Lung microvascular endothelial cell (primary cell): ENCODE results near the gene GGA2. TPM values are rescaled to one million over a fixed set of nuclear protein-coding genes. Genes with fewer than 3 reads are reported as not detected.
"Not testable (repeated sequence)": the region's sequence is repeated elsewhere in the genome, so short reads cannot be mapped to it uniquely, and the experiment has no call there.

Source experiments
- DNase-seq, 2 donors: peaks; one replicate each; pipeline versions ENCODE4 v3.0.0 to v3.0.0-alpha.2; 2010; ENCODE audit warnings: low read depth in 2 of 2
- total RNA-seq: library from RNA; depleted of rRNA; stranded (reverse); fragments of >200 nt; gene quantifications from 2 replicates; pipeline ENCODE4 v1.2.1, GENCODE V29; 2014

GGA2 gene, protein sequence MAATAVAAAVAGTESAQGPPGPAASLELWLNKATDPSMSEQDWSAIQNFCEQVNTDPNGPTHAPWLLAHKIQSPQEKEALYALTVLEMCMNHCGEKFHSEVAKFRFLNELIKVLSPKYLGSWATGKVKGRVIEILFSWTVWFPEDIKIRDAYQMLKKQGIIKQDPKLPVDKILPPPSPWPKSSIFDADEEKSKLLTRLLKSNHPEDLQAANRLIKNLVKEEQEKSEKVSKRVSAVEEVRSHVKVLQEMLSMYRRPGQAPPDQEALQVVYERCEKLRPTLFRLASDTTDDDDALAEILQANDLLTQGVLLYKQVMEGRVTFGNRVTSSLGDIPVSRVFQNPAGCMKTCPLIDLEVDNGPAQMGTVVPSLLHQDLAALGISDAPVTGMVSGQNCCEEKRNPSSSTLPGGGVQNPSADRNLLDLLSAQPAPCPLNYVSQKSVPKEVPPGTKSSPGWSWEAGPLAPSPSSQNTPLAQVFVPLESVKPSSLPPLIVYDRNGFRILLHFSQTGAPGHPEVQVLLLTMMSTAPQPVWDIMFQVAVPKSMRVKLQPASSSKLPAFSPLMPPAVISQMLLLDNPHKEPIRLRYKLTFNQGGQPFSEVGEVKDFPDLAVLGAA
- 22.9 and 28.4 TPM in 2 replicates for total RNA-seq

DNA sequence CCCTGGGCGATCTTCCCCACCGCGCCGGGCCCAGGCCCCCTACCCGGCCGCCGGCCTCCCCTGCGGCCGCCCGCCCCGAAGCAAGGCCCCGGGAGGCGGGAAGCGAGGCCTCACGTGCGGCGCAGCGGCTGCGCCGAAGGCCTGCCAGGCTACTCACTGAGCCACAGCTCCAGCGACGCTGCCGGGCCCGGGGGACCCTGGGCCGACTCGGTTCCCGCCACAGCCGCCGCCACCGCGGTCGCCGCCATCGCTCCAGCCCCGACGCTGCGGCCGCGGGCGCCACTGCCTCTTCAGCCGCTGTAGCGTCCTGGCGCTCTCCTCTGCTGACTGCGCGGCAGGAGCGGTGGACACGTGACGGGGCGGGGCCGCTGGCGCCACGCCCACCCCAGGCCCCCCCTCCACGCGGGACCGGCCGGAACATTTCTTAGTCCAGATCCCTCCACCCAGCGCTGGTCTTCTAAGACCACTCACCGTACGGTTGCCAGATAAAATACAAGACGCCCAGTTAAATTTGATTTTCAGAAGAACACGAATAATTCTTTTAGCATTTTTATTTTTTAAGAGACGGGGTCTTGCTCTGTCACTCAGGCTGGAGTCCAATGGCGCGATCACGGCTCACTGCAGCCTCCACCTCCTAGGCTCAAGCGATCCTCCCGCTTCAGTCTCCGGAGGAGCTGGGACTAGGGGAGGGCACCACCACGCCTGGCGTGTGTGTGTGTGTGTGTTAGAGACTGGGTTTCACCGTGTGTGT lies at the start of gene GGA2:
Gene GGA2 (minus strand): TSS at position 331 of the 751 bp plus-strand sequence. CDS start 83 bp downstream, at position 248.
- peak; percentile 87 to 90 for DNase-seq

- DNase-seq, result peak; percentile 35 to 40
Observed at GRCh38 chr16:23557779-23558702, 47.7 kb upstream of the GGA2 start.

DNA sequence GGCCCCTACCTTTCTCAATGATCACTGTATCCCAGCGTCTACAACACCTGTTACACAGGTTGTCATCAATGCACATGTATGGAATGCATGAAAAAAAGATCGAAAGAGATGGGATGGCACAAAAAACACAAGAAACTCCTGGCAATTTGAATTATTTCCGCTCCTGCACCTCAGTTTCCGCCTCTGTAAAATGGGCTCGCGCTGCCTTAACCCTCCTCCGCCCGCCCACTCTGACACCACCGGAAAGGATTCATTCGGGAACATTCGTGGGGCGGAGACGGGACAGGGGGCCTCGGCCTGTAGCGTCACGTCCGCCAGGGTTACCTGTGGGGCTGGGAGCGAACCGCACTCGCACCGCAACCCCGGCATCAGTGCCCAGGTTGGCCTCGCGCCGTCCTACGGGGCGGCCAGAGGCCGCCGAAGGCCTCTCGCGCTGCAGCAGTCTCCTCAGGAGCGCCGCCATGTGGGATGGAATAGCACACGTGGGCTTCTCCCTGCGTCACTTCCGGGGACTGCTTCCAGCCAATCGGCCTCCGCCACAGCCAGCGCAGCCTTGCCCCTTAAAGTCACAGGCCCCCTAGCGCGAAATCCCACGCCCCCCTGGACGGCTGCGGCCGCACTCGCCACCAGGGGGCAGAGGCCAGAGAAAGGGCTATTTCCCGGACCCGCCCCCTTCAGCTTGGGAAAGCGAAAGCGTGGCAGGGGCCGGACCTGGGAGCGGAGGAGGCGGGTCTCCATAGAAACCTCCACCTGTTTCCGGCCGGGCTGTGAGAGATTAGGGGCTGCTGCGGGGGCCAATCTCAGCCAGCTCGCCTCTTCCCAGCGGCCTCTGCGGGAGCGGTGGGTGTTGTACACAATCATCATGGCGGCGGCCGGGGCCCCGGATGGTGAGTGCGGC lies 46.8 kb upstream of the GGA2 start, which contains the start of the genes EARS2 and UBFD1:
Gene EARS2 (minus strand): TSS at position 470 of the 898 bp plus-strand sequence. CDS start 7 bp downstream, at position 463.
Gene UBFD1 (plus strand): TSS at position 847 of the 898 bp plus-strand sequence. CDS start 16 bp downstream, at position 863.
- DNase-seq, result peak; percentile 99

DNA sequence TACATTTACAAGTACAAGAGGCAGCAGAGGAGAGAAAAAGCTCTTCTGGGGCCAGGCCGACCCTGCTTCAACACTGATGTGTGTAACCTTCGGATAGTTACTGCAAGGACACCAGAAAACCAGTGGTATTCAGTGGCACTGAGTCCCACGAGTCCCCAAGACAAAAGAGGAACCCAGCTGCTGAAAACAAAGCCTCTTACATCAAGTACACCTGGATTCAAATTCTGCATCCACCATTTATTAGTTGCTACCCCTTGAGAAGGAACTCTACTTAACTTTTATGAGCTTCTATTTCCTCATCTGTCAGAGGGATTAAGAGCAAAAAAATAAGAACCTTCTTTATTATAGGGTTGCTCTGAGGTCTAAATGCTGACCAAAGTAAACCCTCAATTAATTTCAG lies 44.2 kb upstream of the GGA2 start:
- DNase-seq, result no peak

DNA sequence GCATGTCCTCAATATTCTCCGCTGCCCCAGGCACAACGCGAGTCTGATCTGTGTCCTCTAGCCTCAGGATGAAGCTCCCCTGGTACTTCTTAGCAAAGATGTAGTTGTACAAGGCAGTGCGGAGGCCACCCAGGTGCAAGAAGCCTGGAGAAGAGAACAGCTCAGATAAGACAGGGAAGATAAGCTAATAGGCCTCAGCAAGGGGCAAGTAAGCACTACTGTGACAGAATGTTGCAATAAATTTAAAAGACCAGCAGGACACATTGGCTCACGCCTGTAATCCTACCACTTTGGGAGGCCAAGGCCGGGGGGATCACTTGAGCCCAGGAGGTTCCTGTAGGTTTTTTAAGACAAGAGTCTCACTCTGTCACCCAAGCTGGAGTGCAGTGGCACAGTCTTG lies 41.9 kb upstream of the GGA2 start:
- DNase-seq, result no peak

- no peak for DNase-seq
Observed at GRCh38 chr16:23549938-23550337, 39.6 kb upstream of the GGA2 start.

- no peak for DNase-seq
Observed at GRCh38 chr16:23544436-23544835, 34.1 kb upstream of the GGA2 start.

DNA sequence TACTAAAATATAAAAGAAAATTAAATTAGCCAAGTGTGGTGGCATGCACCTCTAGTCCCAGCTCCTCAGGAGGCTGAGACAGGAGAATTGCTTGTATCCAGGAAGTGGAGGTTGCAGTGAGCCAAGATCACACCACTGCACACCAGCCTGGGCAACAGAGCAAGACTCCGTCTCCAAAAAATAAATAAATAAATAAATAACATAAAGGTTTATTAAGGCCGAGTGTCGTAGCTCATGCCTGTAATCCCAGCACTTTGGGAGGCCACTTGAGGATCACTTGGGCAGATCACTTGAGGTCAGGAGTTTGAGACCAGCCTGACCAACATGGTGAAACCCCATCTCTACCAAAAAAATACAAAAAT lies 30.5 kb upstream of the GGA2 start:
- not testable (repeated sequence) for DNase-seq

DNA sequence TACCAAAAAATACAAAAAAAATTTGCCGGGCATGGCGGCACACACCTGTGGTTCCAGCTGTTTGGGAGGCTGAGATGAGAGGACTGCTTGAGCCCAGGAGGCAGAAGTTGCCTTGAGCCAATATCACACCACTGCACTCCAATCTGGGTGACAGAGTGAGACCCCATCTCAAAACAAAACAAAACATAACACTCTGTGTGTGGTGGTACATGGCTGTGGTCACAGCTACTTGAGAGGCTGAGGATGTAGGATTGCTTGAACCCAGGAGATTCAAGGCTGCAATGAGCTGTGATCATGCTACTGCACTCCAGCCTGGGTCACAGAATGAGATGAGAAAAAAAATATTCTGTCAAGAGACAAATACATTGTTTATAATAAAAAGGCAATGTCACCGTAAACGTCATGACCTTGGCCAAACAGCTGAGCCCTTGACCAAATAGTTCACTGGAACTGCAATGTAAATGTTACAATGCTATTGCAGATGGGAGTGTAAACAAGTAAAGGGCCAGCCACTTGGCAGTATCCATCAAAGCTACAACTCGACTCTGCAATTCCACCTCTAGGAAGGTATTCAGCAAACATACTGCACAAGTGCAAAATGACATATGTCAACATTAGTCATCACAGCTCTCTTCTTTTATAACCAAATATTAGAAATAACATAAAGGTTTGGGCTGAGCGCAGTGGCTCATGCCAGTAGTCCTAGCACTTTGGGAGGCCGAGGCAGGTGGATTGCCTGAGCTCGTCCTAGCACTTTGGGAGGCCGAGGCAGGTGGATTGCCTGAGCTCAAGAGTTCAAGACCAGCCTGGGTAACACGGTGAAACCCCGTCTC lies 29.9 kb upstream of the GGA2 start:
- no peak for DNase-seq

DNA sequence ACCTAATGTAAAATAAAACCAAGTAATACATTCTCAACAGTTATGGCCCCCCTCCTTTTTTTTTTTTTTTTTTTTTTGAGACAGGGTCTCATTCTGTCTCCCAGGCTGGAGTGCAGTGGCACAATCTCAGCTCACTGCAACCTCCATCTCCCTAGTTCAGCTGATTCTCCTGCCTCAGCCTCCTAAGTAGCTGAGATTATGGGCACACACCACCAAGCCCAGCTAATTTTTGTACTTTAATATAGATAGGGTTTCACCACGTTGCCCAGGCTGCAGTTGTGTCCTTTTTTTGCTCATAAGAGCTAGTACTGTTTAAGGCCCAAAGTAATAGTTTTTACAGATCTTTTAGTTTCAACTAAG lies 28.6 kb upstream of the GGA2 start:
- no peak for DNase-seq

DNA sequence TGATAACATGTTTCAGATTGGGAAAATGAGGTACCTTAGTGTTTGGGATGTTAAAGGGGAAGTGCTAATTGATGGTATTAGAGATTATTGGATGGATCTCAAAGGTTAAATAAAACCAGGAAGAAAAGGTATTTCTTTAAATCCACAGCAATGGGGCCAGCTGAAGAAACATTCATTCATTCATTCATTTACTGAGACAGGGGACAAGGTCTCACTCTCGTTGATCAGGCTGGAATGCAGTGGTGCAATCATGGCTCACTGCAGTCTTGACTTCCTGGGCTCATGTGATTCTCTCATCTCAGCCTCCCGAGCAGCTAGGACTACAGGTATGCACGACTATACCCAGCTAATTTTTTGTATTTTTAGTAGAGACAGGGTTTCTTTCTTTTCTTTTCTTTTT lies 27.1 kb upstream of the GGA2 start:
- DNase-seq, result no peak

GRCh38 chr16:23535901-23536300 lies 25.6 kb upstream of the GGA2 start:
- DNase-seq, result no peak

DNA sequence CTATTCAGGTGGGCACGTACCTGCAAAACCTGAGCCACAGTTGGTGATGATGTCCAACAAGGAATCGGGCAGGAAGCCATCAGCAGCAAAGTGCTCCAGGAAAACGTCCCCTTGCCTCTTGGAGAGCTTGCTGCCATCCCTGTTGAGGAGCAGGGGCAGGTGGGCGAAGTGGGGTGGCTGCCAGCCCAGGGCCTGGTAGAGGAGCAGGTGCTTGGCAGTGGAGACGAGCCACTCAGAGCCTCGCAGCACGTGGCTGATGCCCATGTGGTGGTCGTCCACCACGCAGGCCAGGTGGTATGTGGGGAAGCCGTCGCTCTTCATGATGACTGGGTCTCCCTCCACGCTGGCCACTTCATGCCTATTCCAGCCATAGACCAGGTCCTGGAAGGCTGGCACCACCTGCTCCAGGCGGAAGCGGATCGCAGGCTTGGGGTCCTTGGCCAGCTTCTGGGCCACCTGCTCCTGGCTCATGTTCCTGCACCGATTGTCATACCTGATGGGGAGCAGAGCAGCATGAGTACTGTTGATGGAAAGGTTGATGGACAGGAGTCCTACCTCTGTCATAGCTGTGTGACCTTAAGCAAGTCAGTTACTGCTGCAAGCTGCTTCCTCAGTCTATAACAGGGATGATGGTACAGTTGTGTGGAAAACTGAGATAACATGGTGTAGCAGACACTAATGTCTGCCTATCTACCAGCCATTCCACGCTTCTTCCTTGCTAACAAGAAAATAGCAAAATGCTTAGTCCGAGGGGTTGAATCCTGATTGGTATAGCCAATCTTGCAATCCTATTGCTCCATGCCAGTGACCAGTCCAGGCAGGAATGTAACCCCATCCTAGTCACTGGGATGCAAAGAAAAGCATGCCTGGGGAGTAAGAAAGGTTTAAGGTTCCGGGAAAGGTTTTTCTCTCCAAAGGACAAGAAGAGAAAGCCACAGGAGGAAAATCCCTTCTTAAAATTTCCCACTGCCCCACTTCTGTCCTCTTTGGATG lies 24.9 kb upstream of the GGA2 start:
- no peak for DNase-seq

DNA sequence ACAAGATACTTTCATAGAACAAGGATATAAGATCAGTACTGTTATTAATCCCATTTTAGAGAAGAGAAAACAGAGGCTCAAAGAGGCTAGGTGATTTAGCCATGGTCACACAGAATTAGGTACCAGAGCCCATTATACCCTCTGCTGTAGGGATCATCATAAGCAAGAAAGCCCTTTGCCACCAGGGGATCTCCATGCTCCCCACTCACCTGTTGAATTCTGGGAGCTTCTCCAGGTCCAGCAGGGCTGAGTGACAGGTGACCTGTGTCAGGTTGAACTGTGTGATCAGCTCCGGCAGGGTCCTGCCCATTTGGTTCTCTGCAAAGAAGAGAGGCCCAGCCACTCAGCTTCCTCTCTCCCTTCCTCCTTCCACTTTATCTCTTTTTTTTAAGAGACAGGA lies 22.2 kb upstream of the GGA2 start:
- no peak for DNase-seq

GRCh38 chr16:23530062-23530461 lies 19.8 kb upstream of the GGA2 start:
- DNase-seq, result no peak

- DNase-seq, result no peak
Observed at GRCh38 chr16:23528644-23529310, 18.5 kb upstream of the GGA2 start.

DNA sequence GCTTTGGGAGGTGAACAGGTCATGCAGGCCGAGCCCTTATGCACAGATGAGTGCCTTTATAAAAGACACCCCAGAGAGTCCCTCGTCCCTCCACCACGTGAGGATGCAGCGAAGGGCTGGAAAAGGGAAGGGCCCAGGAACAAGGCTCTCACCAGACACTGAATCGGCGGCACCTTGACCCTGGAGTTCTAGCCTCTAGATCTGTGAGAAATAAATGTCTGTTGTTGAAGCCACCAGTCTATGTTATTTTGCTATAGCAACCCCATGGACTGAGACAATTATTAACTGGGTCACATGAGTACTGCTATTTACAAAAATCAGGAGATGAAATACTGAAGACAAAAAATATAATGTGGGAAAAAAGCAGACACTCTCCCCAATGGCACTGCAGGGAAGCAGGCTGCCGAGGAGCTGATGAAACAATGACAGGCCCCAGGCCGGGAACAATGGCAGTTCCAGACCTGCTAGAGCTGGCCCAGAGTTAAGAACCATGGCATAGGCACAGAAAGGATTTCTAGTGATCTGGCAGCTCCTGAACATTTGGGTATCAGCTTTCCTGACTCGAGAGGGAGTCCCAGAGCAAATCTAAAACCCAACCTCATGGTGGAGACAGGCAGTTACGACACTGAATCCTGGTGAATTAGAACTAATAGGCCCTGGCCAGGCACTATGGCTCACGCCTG lies 17.8 kb upstream of the GGA2 start:
- DNase-seq, result no peak
